ENCODE measurements around the gene SQSTM1. TPM values are rescaled to one million over a fixed set of nuclear protein-coding genes. Genes with fewer than 3 reads are reported as not detected.

The SQSTM1 gene
- total RNA-seq, 4 donors from 2014 or later: 408 to 463 (median 452) TPM

GRCh38 chr5:179802950-179803562 lies 17.6 kb upstream of the SQSTM1 start:
- WGBS, 2 donors: 66 to 71% methylated on average over 7 to 11 of the region's 11 CpGs
- no peaks in the 10 kb centered on the region for H3K9me3 ChIP-seq
- DNase-seq (ENCODE audit: low spot score in 2 of 2): no peak
- peaks cover 0 to 50% (median 41%) of the 10 kb centered on the region in 4 donors for H3K4me1 ChIP-seq
- no peaks in the 10 kb centered on the region for H3K27me3 ChIP-seq
- no peak overlapping the region for H3K4me3 ChIP-seq
- TF ChIP-seq CTCF (IDR thresholded peaks at IDR 0.05): no peak
- TF ChIP-seq POLR2A (IDR thresholded peaks at IDR 0.05): no peak
- no peak for TF ChIP-seq EP300 (IDR thresholded peaks at IDR 0.05)
- peak overlapping the region in 3 of 4 donors; percentile 53 to 99 (median 61) for H3K27ac ChIP-seq
- peaks cover 2 to 35% (median 14%) of the 10 kb centered on the region in 3 donors for H3K36me3 ChIP-seq

GRCh38 chr5:179803651-179804554 lies 16.8 kb upstream of the SQSTM1 start:
- Histone ChIP-seq H3K4me1 (peaks cover 0 to 54% (median 43%) of the 10 kb centered on the region in 4 donors), H3K36me3 (peaks cover 2 to 27% (median 8%) of the 10 kb centered on the region in 3 donors), H3K4me3 (peak overlapping the region in 1 of 4 donors; percentile 84), H3K27me3 (no peaks in the 10 kb centered on the region), H3K9me3 (no peaks in the 10 kb centered on the region), H3K27ac (peak overlapping the region in 3 of 4 donors; percentile 53 to 99 (median 61))
- WGBS, 2 donors: 58 to 59% methylated on average over 14 to 17 of the region's 18 CpGs
- DNase-seq (ENCODE audit: low spot score in 2 of 2): no peak
- TF ChIP-seq POLR2A (IDR thresholded peaks at IDR 0.05): no peak
- TF ChIP-seq CTCF (IDR thresholded peaks at IDR 0.05): no peak
- no peak for TF ChIP-seq EP300 (IDR thresholded peaks at IDR 0.05)

- Histone ChIP-seq H3K36me3 (peaks cover 2 to 20% (median 2%) of the 10 kb centered on the region in 3 donors), H3K9me3 (no peaks in the 10 kb centered on the region), H3K4me1 (peaks cover 0 to 54% (median 43%) of the 10 kb centered on the region in 4 donors), H3K27ac (peak overlapping the region in 2 of 4 donors; percentile 99), H3K4me3 (peak overlapping the region in 1 of 4 donors; percentile 84), H3K27me3 (no peaks in the 10 kb centered on the region)
- 85 to 87% methylated on average over 8 of the region's 8 CpGs for WGBS, 2 donors
- no peak for TF ChIP-seq EP300 (IDR thresholded peaks at IDR 0.05)
- no peak for TF ChIP-seq POLR2A (IDR thresholded peaks at IDR 0.05)
- no peak for TF ChIP-seq CTCF (IDR thresholded peaks at IDR 0.05)
- no peak for DNase-seq (ENCODE audit: low spot score in 2 of 2)
Observed at GRCh38 chr5:179804555-179804947, 16.2 kb upstream of the SQSTM1 start.

- H3K27me3 ChIP-seq: no peaks in the 10 kb centered on the region
- peak overlapping the region; percentile 87 to 99 (median 98) for H3K27ac ChIP-seq
- H3K4me1 ChIP-seq: peaks cover 0 to 54% (median 43%) of the 10 kb centered on the region in 4 donors
- H3K9me3 ChIP-seq: no peaks in the 10 kb centered on the region
- peak overlapping the region; percentile 62 to 87 (median 84) for H3K4me3 ChIP-seq
- WGBS, 2 donors: 37 to 46% methylated on average over 8 to 9 of the region's 9 CpGs
- H3K36me3 ChIP-seq: peaks cover 0 to 15% (median under 1%) of the 10 kb centered on the region in 3 donors
- TF ChIP-seq POLR2A (IDR thresholded peaks at IDR 0.05) (no peak), EP300 (IDR thresholded peaks at IDR 0.05) (no peak), CTCF (IDR thresholded peaks at IDR 0.05) (no peak)
- DNase-seq (ENCODE audit: low spot score in 2 of 2): no peak
Observed at GRCh38 chr5:179805070-179805528, 15.6 kb upstream of the SQSTM1 start.

Data from tibial nerve (tissue), 4 donors.